HUES64 (cell line): ENCODE measurements around the gene CA4.

Experiments
- H3K27ac ChIP-seq: 2 replicates; pipeline ENCODE4 v1.7.0; 2013; ENCODE audit warnings: low read depth, low read length, inconsistent platforms
- H3K27me3 ChIP-seq: 2 replicates; pipeline ENCODE4 v1.6.1; 2013; ENCODE audit warnings: mild to moderate bottlenecking, low read length; ENCODE audit not compliant: insufficient read depth
- H3K36me3 ChIP-seq: 2 replicates; pipeline ENCODE4 v1.6.1; 2013; ENCODE audit warnings: mild to moderate bottlenecking, low read length; ENCODE audit not compliant: insufficient read depth
- H3K4me1 ChIP-seq: 2 replicates; pipeline ENCODE4 v1.6.1; 2013; ENCODE audit warnings: mild to moderate bottlenecking, low read length, moderate library complexity; ENCODE audit not compliant: insufficient read depth
- H3K4me3 ChIP-seq: 2 replicates; pipeline ENCODE4 v1.5.1; 2013; ENCODE audit warnings: mild to moderate bottlenecking, low read length, moderate library complexity
- H3K9ac ChIP-seq: 2 replicates; pipeline ENCODE4 v1.6.1; 2013; ENCODE audit warnings: mild to moderate bottlenecking, low read depth, low read length
- H3K9me3 ChIP-seq: 2 replicates; pipeline ENCODE4 v1.6.1; 2013; ENCODE audit warnings: low read depth, low read length; ENCODE audit not compliant: insufficient read depth
- WGBS: fragments of 150-250, 120-280 bp; methylation state at CpG from one replicate; pipeline ENCODE4 v1.1.7; 2013; ENCODE audit warnings: missing lambda C conversion rate; 5-methylcytosine and 5-hydroxymethylcytosine counted together

Gene CA4

GRCh38 chr17:60145006-60145935 lies 4.5 kb upstream of the CA4 start:
- Histone ChIP-seq H3K27me3 (peaks cover 70% of the 10 kb centered on the region), H3K27ac (no peak overlapping the region), H3K9ac (no peak overlapping the region), H3K36me3 (no peaks in the 10 kb centered on the region), H3K4me3 (peak overlapping the region; percentile 7; the same call in 1 of the 2 replicates), H3K9me3 (no peaks in the 10 kb centered on the region), H3K4me1 (peaks cover 47% of the 10 kb centered on the region)
- 18% methylated on average over 16 of the region's 17 CpGs for whole genome bisulfite sequencing

- Histone ChIP-seq H3K4me3 (no peak overlapping the region), H3K4me1 (peaks cover 42% of the 10 kb centered on the region), H3K9me3 (no peaks in the 10 kb centered on the region), H3K27me3 (peaks cover 70% of the 10 kb centered on the region), H3K27ac (no peak overlapping the region), H3K36me3 (no peaks in the 10 kb centered on the region), H3K9ac (no peak overlapping the region)
- 88% methylated on average over 2 of the region's 2 CpGs for WGBS
Measured at GRCh38 chr17:60146206-60146605, 3.6 kb upstream of the CA4 start.

- Histone ChIP-seq H3K4me3 (no peak overlapping the region), H3K27me3 (peaks cover 76% of the 10 kb centered on the region), H3K9ac (no peak overlapping the region), H3K4me1 (peaks cover 32% of the 10 kb centered on the region), H3K27ac (no peak overlapping the region), H3K9me3 (no peaks in the 10 kb centered on the region), H3K36me3 (no peaks in the 10 kb centered on the region)
- WGBS: 88% methylated on average over 8 of the region's 8 CpGs
Measured at GRCh38 chr17:60147553-60148223, 2.1 kb upstream of the CA4 start.

GRCh38 chr17:60148373-60148772 lies 1.4 kb upstream of the CA4 start:
- H3K4me3 ChIP-seq: no peak overlapping the region
- H3K27ac ChIP-seq: no peak overlapping the region
- H3K27me3 ChIP-seq: peaks cover 77% of the 10 kb centered on the region
- H3K9me3 ChIP-seq: no peaks in the 10 kb centered on the region
- H3K36me3 ChIP-seq: no peaks in the 10 kb centered on the region
- H3K4me1 ChIP-seq: peaks cover 26% of the 10 kb centered on the region
- H3K9ac ChIP-seq: no peak overlapping the region
- 40% methylated on average over 2 of the region's 2 CpGs for WGBS

GRCh38 chr17:60151355-60151754 lies 1.6 kb downstream of the CA4 start:
- peaks cover 60% of the 10 kb centered on the region for H3K27me3 ChIP-seq
- WGBS: 27% methylated on average over 5 of the region's 5 CpGs
- peaks cover 15% of the 10 kb centered on the region for H3K4me1 ChIP-seq
- H3K9me3 ChIP-seq: no peaks in the 10 kb centered on the region
- no peaks in the 10 kb centered on the region for H3K36me3 ChIP-seq
- no peak overlapping the region for H3K4me3 ChIP-seq
- H3K9ac ChIP-seq: no peak overlapping the region
- no peak overlapping the region for H3K27ac ChIP-seq

- H3K36me3 ChIP-seq: no peaks in the 10 kb centered on the region
- H3K9ac ChIP-seq: no peak overlapping the region
- WGBS: 72% methylated on average over 11 of the region's 12 CpGs
- no peak overlapping the region for H3K4me3 ChIP-seq
- H3K27ac ChIP-seq: no peak overlapping the region
- H3K4me1 ChIP-seq: peaks cover 21% of the 10 kb centered on the region
- peaks cover 43% of the 10 kb centered on the region for H3K27me3 ChIP-seq
- H3K9me3 ChIP-seq: no peaks in the 10 kb centered on the region
Measured at GRCh38 chr17:60153606-60154390, 4.0 kb downstream of the CA4 start.

- no peaks in the 10 kb centered on the region for H3K36me3 ChIP-seq
- H3K27ac ChIP-seq: no peak overlapping the region
- peaks cover 22% of the 10 kb centered on the region for H3K4me1 ChIP-seq
- peaks cover 33% of the 10 kb centered on the region for H3K27me3 ChIP-seq
- WGBS: 80% methylated on average over 12 of the region's 14 CpGs
- H3K9ac ChIP-seq: no peak overlapping the region
- H3K4me3 ChIP-seq: no peak overlapping the region
- H3K9me3 ChIP-seq: no peaks in the 10 kb centered on the region
Measured at GRCh38 chr17:60154616-60155426, 5.0 kb downstream of the CA4 start.

GRCh38 chr17:60155427-60155814 lies 5.6 kb downstream of the CA4 start:
- H3K27me3 ChIP-seq: peaks cover 27% of the 10 kb centered on the region
- no peak overlapping the region for H3K27ac ChIP-seq
- H3K4me3 ChIP-seq: no peak overlapping the region
- no peaks in the 10 kb centered on the region for H3K36me3 ChIP-seq
- WGBS: 83% methylated on average over 2 of the region's 3 CpGs
- H3K9me3 ChIP-seq: no peaks in the 10 kb centered on the region
- no peak overlapping the region for H3K9ac ChIP-seq
- peaks cover 22% of the 10 kb centered on the region for H3K4me1 ChIP-seq

- Histone ChIP-seq H3K9me3 (no peaks in the 10 kb centered on the region), H3K27me3 (peaks cover 23% of the 10 kb centered on the region), H3K4me1 (peaks cover 22% of the 10 kb centered on the region), H3K9ac (no peak overlapping the region), H3K27ac (no peak overlapping the region), H3K4me3 (no peak overlapping the region), H3K36me3 (no peaks in the 10 kb centered on the region)
- 68% methylated on average over 9 of the region's 9 CpGs for WGBS
Measured at GRCh38 chr17:60155815-60156214, 6.0 kb downstream of the CA4 start.

GRCh38 chr17:60156746-60157145 lies 7.0 kb downstream of the CA4 start:
- WGBS: 91% methylated on average over 8 of the region's 8 CpGs
- Histone ChIP-seq H3K9me3 (no peaks in the 10 kb centered on the region), H3K4me3 (no peak overlapping the region), H3K27ac (no peak overlapping the region), H3K9ac (no peak overlapping the region), H3K27me3 (peaks cover 13% of the 10 kb centered on the region), H3K4me1 (peaks cover 29% of the 10 kb centered on the region), H3K36me3 (no peaks in the 10 kb centered on the region)
